BLaER1 (cell line): ENCODE measurements around the gene FOXA3.
A peak's percentile ranks its signal among the peaks of the same experiment; 100 is the strongest.

Experiments used
- H3K27ac ChIP-seq: shearing (Covaris generic); formaldehyde crosslinking; 2 replicates; pipeline ENCODE4 v1.8.1; 2022
- H3K27me3 ChIP-seq: shearing (Covaris generic); formaldehyde crosslinking; 2 replicates; pipeline ENCODE4 v1.8.1; 2022
- H3K36me3 ChIP-seq: shearing (Covaris generic); formaldehyde crosslinking; 2 replicates; pipeline ENCODE4 v1.8.1; 2022
- H3K4me1 ChIP-seq: shearing (Covaris generic); formaldehyde crosslinking; 2 replicates; pipeline ENCODE4 v1.8.1; 2022
- H3K4me2 ChIP-seq: shearing (Covaris generic); formaldehyde crosslinking; 2 replicates; pipeline ENCODE4 v1.8.1; 2022
- H3K4me3 ChIP-seq: shearing (Covaris generic); formaldehyde crosslinking; 2 replicates; pipeline ENCODE4 v1.8.1; 2022
- H3K9ac ChIP-seq: shearing (Covaris generic); formaldehyde crosslinking; 2 replicates; pipeline ENCODE4 v1.8.1; 2022
- H3K9me3 ChIP-seq: shearing (Covaris generic); formaldehyde crosslinking; 2 replicates; pipeline ENCODE4 v1.8.1; 2022
- H4K20me1 ChIP-seq: shearing (Covaris generic); formaldehyde crosslinking; 2 replicates; pipeline ENCODE4 v1.8.1; 2022
- Cebpa-rat ChIP-seq: shearing (Covaris generic); IDR thresholded peaks from 2 replicates; pipeline ENCODE4 v1.8.1; 2022

FOXA3 gene

DNA sequence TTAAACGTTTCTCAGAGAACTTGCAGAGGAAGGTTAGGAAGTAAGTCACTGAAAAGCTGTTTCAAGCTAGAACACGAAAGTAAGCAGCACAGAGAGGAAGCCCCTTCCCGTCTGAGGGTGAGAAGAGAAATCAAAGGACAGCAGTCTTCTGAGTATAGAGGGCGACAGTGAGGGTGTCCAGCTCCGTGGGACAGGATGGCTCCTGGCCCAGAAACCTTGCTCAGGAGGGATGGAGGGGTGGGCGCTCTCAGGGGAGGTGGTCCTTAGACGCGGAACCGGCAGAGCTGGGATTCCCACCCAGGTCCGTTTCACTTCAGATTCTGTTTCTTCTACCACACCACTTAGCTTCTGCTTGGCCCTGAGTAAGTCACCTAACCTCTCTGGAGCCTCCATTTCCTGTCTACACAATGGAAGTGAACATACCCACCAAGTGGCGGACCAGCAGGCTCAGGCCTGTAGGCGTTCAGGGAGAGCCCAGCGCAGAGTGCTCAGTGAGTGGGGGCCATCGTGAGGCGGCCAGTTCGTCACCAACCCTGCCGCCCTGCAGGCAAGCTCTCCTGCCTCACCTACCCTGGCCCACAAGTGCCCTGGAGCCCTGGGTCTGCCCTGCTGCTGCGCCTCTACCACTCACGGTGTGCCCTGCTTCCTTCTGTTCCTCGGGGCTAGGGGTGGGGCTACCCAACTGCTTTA is 43.6 kb upstream of the FOXA3 start:
- Histone ChIP-seq H4K20me1 (peaks cover 13% of the 10 kb centered on the region), H3K4me1 (peaks cover 42% of the 10 kb centered on the region), H3K27me3 (no peaks in the 10 kb centered on the region), H3K27ac (no peak overlapping the region), H3K9me3 (no peaks in the 10 kb centered on the region), H3K4me3 (no peak overlapping the region), H3K4me2 (no peak overlapping the region), H3K36me3 (peaks cover 73% of the 10 kb centered on the region), H3K9ac (0 out of 2 replicates have a peak overlapping the region, but pooled peaks have one; percentile 15)
- TF ChIP-seq Cebpa-rat: no peak

DNA sequence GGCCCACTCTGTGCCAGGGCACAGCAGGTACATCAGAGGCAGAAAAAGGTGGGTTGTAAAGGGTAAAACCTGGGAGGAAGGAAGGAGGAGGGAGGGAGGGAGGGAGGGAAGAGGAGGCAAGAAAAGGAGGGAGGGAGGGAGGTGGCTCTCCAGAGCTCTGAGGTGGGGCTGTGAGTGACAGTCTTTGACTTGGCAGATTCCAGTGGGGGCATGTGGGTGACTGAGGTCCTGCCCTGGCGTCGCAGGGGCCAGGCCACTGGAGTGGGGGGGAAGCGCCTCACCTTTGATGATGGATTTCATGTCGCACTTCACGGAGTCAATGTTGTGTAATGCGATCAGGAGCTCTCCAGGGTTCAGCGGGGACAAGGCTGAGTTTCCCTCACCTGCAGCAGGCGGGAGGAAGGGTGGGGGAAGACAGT is 43.0 kb upstream of the FOXA3 start:
- no peaks in the 10 kb centered on the region for H3K27me3 ChIP-seq
- no peak overlapping the region for H3K27ac ChIP-seq
- no peaks in the 10 kb centered on the region for H3K9me3 ChIP-seq
- no peak for TF ChIP-seq Cebpa-rat
- no peak overlapping the region for H3K9ac ChIP-seq
- H3K4me2 ChIP-seq: no peak overlapping the region
- H3K4me3 ChIP-seq: no peak overlapping the region
- peaks cover 79% of the 10 kb centered on the region for H3K36me3 ChIP-seq
- H3K4me1 ChIP-seq: peaks cover 37% of the 10 kb centered on the region
- H4K20me1 ChIP-seq: peaks cover 13% of the 10 kb centered on the region

DNA sequence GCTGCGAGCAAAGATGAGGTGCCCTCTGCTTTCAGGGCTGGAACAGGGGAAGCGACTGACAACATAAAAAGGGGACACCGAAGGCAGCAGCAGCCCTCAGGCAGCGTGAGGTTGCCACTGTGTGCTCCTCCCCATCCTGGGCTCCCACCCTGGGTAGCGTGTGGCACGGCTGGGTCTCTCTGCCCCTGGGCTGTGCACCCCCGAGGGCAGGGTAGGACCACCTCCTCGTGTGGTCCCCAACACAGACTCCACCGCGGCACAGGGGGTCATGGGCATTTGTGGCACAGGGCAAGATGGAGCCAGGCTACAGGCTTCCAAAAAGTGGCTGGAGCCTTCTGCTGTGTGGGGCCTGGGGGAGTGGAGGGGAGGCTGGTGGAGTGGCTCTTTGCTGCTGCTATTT is 42.6 kb upstream of the FOXA3 start:
- no peak overlapping the region for H3K27ac ChIP-seq
- TF ChIP-seq Cebpa-rat: no peak
- H3K4me2 ChIP-seq: no peak overlapping the region
- no peak overlapping the region for H3K4me3 ChIP-seq
- H4K20me1 ChIP-seq: peaks cover 13% of the 10 kb centered on the region
- peaks cover 33% of the 10 kb centered on the region for H3K4me1 ChIP-seq
- peaks cover 83% of the 10 kb centered on the region for H3K36me3 ChIP-seq
- no peak overlapping the region for H3K9ac ChIP-seq
- H3K9me3 ChIP-seq: no peaks in the 10 kb centered on the region
- no peaks in the 10 kb centered on the region for H3K27me3 ChIP-seq

GRCh38 chr19:45822716-45823115 is 41.4 kb upstream of the FOXA3 start:
- TF ChIP-seq Cebpa-rat: no peak
- Histone ChIP-seq H3K9me3 (no peaks in the 10 kb centered on the region), H3K36me3 (peaks cover 93% of the 10 kb centered on the region), H3K4me3 (no peak overlapping the region), H4K20me1 (peaks cover 15% of the 10 kb centered on the region), H3K27me3 (no peaks in the 10 kb centered on the region), H3K4me2 (no peak overlapping the region), H3K4me1 (peaks cover 22% of the 10 kb centered on the region), H3K9ac (no peak overlapping the region), H3K27ac (no peak overlapping the region)

GRCh38 chr19:45823182-45823581 is 40.9 kb upstream of the FOXA3 start:
- H3K9me3 ChIP-seq: no peaks in the 10 kb centered on the region
- TF ChIP-seq Cebpa-rat: no peak
- H3K4me1 ChIP-seq: peaks cover 18% of the 10 kb centered on the region
- no peak overlapping the region for H3K4me3 ChIP-seq
- H3K4me2 ChIP-seq: no peak overlapping the region
- peaks cover 14% of the 10 kb centered on the region; the same call in 1 of the 2 replicates for H4K20me1 ChIP-seq
- H3K27ac ChIP-seq: no peak overlapping the region
- no peak overlapping the region for H3K9ac ChIP-seq
- peaks cover 93% of the 10 kb centered on the region for H3K36me3 ChIP-seq
- no peaks in the 10 kb centered on the region for H3K27me3 ChIP-seq

GRCh38 chr19:45824041-45824471 is 40.1 kb upstream of the FOXA3 start:
- no peak overlapping the region for H3K4me2 ChIP-seq
- peaks cover 8% of the 10 kb centered on the region; the same call in 1 of the 2 replicates for H4K20me1 ChIP-seq
- peaks cover 17% of the 10 kb centered on the region; the same call in 1 of the 2 replicates for H3K4me1 ChIP-seq
- no peaks in the 10 kb centered on the region for H3K27me3 ChIP-seq
- TF ChIP-seq Cebpa-rat: no peak
- H3K4me3 ChIP-seq: no peak overlapping the region
- no peaks in the 10 kb centered on the region for H3K9me3 ChIP-seq
- no peak overlapping the region for H3K27ac ChIP-seq
- H3K9ac ChIP-seq: no peak overlapping the region
- H3K36me3 ChIP-seq: peaks cover 96% of the 10 kb centered on the region

DNA sequence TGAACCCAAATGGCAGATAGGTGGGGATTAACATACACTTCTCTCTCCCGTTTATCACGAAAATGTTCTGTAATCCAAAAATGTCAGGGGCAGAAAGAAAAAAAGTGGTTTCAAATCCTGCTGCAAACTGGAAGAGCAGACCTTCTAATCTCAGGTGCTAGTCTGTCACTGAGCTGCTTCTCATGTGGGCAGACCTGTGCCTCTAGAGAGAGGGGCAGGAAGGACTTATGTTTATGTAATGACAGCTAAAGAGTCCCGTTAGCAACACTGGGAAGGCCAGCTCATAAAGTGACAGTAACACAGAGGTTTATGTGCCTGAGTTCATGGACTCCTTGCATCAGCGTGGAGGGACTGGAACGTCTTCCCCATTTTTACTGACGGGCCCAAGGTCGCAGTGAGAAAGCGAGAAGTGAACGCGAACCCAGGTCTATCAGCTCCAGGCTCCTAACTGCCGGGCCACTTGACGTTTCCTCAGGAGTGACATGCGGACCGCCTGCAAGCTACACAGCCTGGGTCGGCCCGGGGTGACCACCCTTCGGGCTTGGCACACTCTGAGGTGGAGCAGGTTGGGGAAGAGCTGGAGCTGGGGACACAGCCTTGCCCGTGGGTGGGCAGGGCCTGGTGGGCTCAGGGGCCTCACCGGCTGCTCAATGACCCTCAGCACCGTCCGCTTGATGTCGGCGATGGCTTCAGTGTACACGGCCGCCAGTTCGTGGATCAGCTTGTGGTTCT is 39.4 kb upstream of the FOXA3 start:
- H4K20me1 ChIP-seq: peaks cover 8% of the 10 kb centered on the region; the same call in 1 of the 2 replicates
- H3K9ac ChIP-seq: no peak overlapping the region
- H3K4me2 ChIP-seq: no peak overlapping the region
- no peak for TF ChIP-seq Cebpa-rat
- H3K36me3 ChIP-seq: peaks cover 96% of the 10 kb centered on the region
- no peaks in the 10 kb centered on the region for H3K27me3 ChIP-seq
- no peaks in the 10 kb centered on the region for H3K9me3 ChIP-seq
- H3K4me3 ChIP-seq: no peak overlapping the region
- no peak overlapping the region for H3K27ac ChIP-seq
- H3K4me1 ChIP-seq: peaks cover 16% of the 10 kb centered on the region; the same call in 1 of the 2 replicates

- Histone ChIP-seq H3K9ac (no peak overlapping the region), H3K4me1 (peaks cover 11% of the 10 kb centered on the region; the same call in 1 of the 2 replicates), H3K4me3 (no peak overlapping the region), H3K36me3 (peaks cover 96% of the 10 kb centered on the region), H3K4me2 (no peak overlapping the region), H3K27ac (no peak overlapping the region), H3K27me3 (no peaks in the 10 kb centered on the region), H3K9me3 (no peaks in the 10 kb centered on the region), H4K20me1 (peaks cover 8% of the 10 kb centered on the region; the same call in 1 of the 2 replicates)
- TF ChIP-seq Cebpa-rat: no peak
Measured at GRCh38 chr19:45825263-45825605, 38.9 kb upstream of the FOXA3 start.

GRCh38 chr19:45825917-45826893 is 37.9 kb upstream of the FOXA3 start:
- no peaks in the 10 kb centered on the region for H3K27me3 ChIP-seq
- peaks cover 8% of the 10 kb centered on the region; the same call in 1 of the 2 replicates for H4K20me1 ChIP-seq
- H3K9ac ChIP-seq: no peak overlapping the region
- H3K27ac ChIP-seq: no peak overlapping the region
- no peak overlapping the region for H3K4me3 ChIP-seq
- H3K9me3 ChIP-seq: no peaks in the 10 kb centered on the region
- H3K4me2 ChIP-seq: no peak overlapping the region
- peaks cover 5% of the 10 kb centered on the region; the same call in 1 of the 2 replicates for H3K4me1 ChIP-seq
- peaks cover 98% of the 10 kb centered on the region for H3K36me3 ChIP-seq
- TF ChIP-seq Cebpa-rat: no peak
